Endothelial cell (in vitro differentiated cells): ENCODE results near the gene IL34. TPM values are rescaled to one million over a fixed set of nuclear protein-coding genes. Genes with fewer than 3 reads are reported as not detected.

Source experiments
- DNase-seq: peaks from one replicate; pipeline ENCODE4 v3.0.0; 2021; ENCODE audit warnings: low spot score
- H3K27ac Mint-ChIP-seq: one replicate; pipeline ENCODE4 v1.8.0; 2021; ENCODE audit warnings: mixed read lengths, inconsistent platforms; ENCODE audit not compliant: unreplicated experiment
- H3K27me3 Mint-ChIP-seq: one replicate; pipeline ENCODE4 v1.8.0; 2021; ENCODE audit warnings: mild to moderate bottlenecking, moderate library complexity, mixed read lengths, inconsistent platforms; ENCODE audit not compliant: unreplicated experiment
- H3K36me3 Mint-ChIP-seq: one replicate; pipeline ENCODE4 v1.8.0; 2021; ENCODE audit warnings: mild to moderate bottlenecking, low read depth, mixed read lengths, inconsistent platforms; ENCODE audit not compliant: unreplicated experiment
- H3K4me1 Mint-ChIP-seq: one replicate; pipeline ENCODE4 v1.8.0; 2021; ENCODE audit warnings: mild to moderate bottlenecking, mixed read lengths, inconsistent platforms; ENCODE audit not compliant: unreplicated experiment
- H3K4me3 Mint-ChIP-seq: one replicate; pipeline ENCODE4 v1.8.0; 2021; ENCODE audit warnings: mild to moderate bottlenecking, mixed read lengths, inconsistent platforms; ENCODE audit not compliant: unreplicated experiment
- H3K9me3 Mint-ChIP-seq: one replicate; pipeline ENCODE4 v1.8.0; 2021; ENCODE audit warnings: mixed read lengths, inconsistent platforms; ENCODE audit not compliant: unreplicated experiment
- CTCF ChIP-seq: fragments of 200-600 bp; sonication (generic); IDR thresholded peaks from one replicate; pipeline ENCODE4 v1.5.0; 2021; ENCODE audit warnings: antibody characterized with exemption; ENCODE audit not compliant: unreplicated experiment
- total RNA-seq: library from RNA; stranded (reverse); fragmentation: NEBNext Ultra II Directional; extraction: Animal tissue kit (Norgen Biotek cat#: 25700); gene quantifications from one replicate; pipeline ENCODE4 v1.2.1, GENCODE V29; 2021; ENCODE audit not compliant: unreplicated experiment

IL34 gene
- total RNA-seq, 1 donor from 2014 or later = 1.6 TPM

GRCh38 chr16:70700101-70701020, 54.0 kb downstream of the IL34 start:
- H3K9me3 Mint-ChIP-seq = no peaks in the 10 kb centered on the region
- no peak for DNase-seq
- H3K27ac Mint-ChIP-seq = no peak overlapping the region
- peaks cover 21% of the 10 kb centered on the region for H3K27me3 Mint-ChIP-seq
- no peak for TF ChIP-seq CTCF
- peaks cover 24% of the 10 kb centered on the region for H3K4me1 Mint-ChIP-seq
- H3K4me3 Mint-ChIP-seq = no peak overlapping the region
- peaks cover 9% of the 10 kb centered on the region for H3K36me3 Mint-ChIP-seq

- Mint-ChIP-seq H3K4me3 (no peak overlapping the region), H3K27ac (peak overlapping the region; percentile 82), H3K27me3 (peaks cover 20% of the 10 kb centered on the region), H3K4me1 (peaks cover 17% of the 10 kb centered on the region), H3K9me3 (no peaks in the 10 kb centered on the region), H3K36me3 (peaks cover 9% of the 10 kb centered on the region)
- no peak for DNase-seq
- no peak for TF ChIP-seq CTCF
Measured at GRCh38 chr16:70701036-70701435, 54.7 kb downstream of the IL34 start.

- H3K36me3 Mint-ChIP-seq = peaks cover 9% of the 10 kb centered on the region
- no peaks in the 10 kb centered on the region for H3K9me3 Mint-ChIP-seq
- peaks cover 17% of the 10 kb centered on the region for H3K27me3 Mint-ChIP-seq
- peaks cover 12% of the 10 kb centered on the region for H3K4me1 Mint-ChIP-seq
- no peak for TF ChIP-seq CTCF
- no peak overlapping the region for H3K4me3 Mint-ChIP-seq
- H3K27ac Mint-ChIP-seq = peak overlapping the region; percentile 50
- no peak for DNase-seq
Measured at GRCh38 chr16:70701596-70701995, 55.2 kb downstream of the IL34 start.

GRCh38 chr16:70701998-70702397, 55.6 kb downstream of the IL34 start:
- H3K27me3 Mint-ChIP-seq = peaks cover 17% of the 10 kb centered on the region
- TF ChIP-seq CTCF = no peak
- H3K4me1 Mint-ChIP-seq = peaks cover 14% of the 10 kb centered on the region
- no peak overlapping the region for H3K4me3 Mint-ChIP-seq
- H3K27ac Mint-ChIP-seq = no peak overlapping the region
- no peaks in the 10 kb centered on the region for H3K9me3 Mint-ChIP-seq
- peaks cover 9% of the 10 kb centered on the region for H3K36me3 Mint-ChIP-seq
- DNase-seq = no peak

- H3K4me1 Mint-ChIP-seq = peaks cover 20% of the 10 kb centered on the region
- H3K27me3 Mint-ChIP-seq = peaks cover 17% of the 10 kb centered on the region
- H3K4me3 Mint-ChIP-seq = no peak overlapping the region
- TF ChIP-seq CTCF = no peak
- H3K9me3 Mint-ChIP-seq = no peaks in the 10 kb centered on the region
- DNase-seq = no peak
- no peak overlapping the region for H3K27ac Mint-ChIP-seq
- peaks cover 9% of the 10 kb centered on the region for H3K36me3 Mint-ChIP-seq
Measured at GRCh38 chr16:70702624-70703023, 56.3 kb downstream of the IL34 start.
